ENCODE measurements around the gene ENO2.

GRCh38 chr12:6917491-6918231, 3.3 kb downstream of the ENO2 start:
- TF ChIP-seq CTCF (IDR thresholded peaks at IDR 0.05; ENCODE audit: low read length), result no peak
- no peak for TF ChIP-seq EZH2 (optimal IDR thresholded peaks at IDR 0.05; ENCODE audit: low read depth, low read length)
- TF ChIP-seq EZH2phosphoT487 (IDR thresholded peaks at IDR 0.05; ENCODE audit: low read length), result no peak

All from MM.1S (cell line).